Caco-2 (cell line): ENCODE measurements around the gene ACADVL. TPM values are rescaled to one million over a fixed set of nuclear protein-coding genes. Genes with fewer than 3 reads are reported as not detected.

Source experiments
- BruUV-seq: library from RNA; stranded (reverse); fragments of 400-500 nt; replicated peaks from 2 replicates; lab custom pipeline; 2021; lab: Mats Ljungman, UMichigan
- CTCF ChIA-PET: fragments of 300-600 bp; sonication (Branson Sonifier 250); formaldehyde crosslinking; loops from one replicate; lab custom pipeline; 2022; ENCODE audit warnings: antibody characterized with exemption; lab: Charles Lee
- POLR2A ChIA-PET: fragments of 300-600 bp; sonication (Branson Sonifier 250); formaldehyde crosslinking; loops from one replicate; lab custom pipeline; 2022; ENCODE audit warnings: antibody characterized with exemption; lab: Charles Lee
- DNase-seq, 2 experiments: peaks; one replicate each; pipeline versions ENCODE4 v3.0.0 to v3.0.0-alpha.2; 2020 to 2022
- H3K27me3 ChIP-seq: replicated peaks from 2 replicates; pipeline ENCODE4 v1.6.0; 2011; ENCODE audit warnings: low read length; ENCODE audit not compliant: control insufficient read depth, insufficient read depth
- H3K36me3 ChIP-seq: 2 replicates; pipeline ENCODE4 v1.5.1; 2011; ENCODE audit warnings: low read length; ENCODE audit not compliant: control insufficient read depth, insufficient read depth
- H3K4me1 ChIP-seq: fragments of 250-450 bp; sonication (Bioruptor Pico); 2 replicates; pipeline ENCODE4 v1.5.1; 2020; ENCODE audit warnings: mild to moderate bottlenecking
- H3K4me3 ChIP-seq: 2 replicates; pipeline ENCODE4 v1.5.1; 2011; ENCODE audit warnings: low read depth, mild to moderate bottlenecking, control low read depth, low read length
- H3K9me3 ChIP-seq: fragments of 250-450 bp; sonication (Bioruptor Pico); 2 replicates; pipeline ENCODE4 v1.5.1; 2020; ENCODE audit warnings: mild to moderate bottlenecking, moderate library complexity
- H3K27ac Mint-ChIP-seq: one replicate; pipeline ENCODE4 v1.8.0; 2022; ENCODE audit warnings: mixed read lengths; ENCODE audit not compliant: unreplicated experiment
- H3K27me3 Mint-ChIP-seq: one replicate; pipeline ENCODE4 v1.8.0; 2022; ENCODE audit warnings: mixed read lengths; ENCODE audit not compliant: insufficient read depth, unreplicated experiment
- H3K36me3 Mint-ChIP-seq: one replicate; pipeline ENCODE4 v1.8.0; 2022; ENCODE audit warnings: mild to moderate bottlenecking, mixed read lengths; ENCODE audit not compliant: insufficient read depth, unreplicated experiment
- H3K4me1 Mint-ChIP-seq: one replicate; pipeline ENCODE4 v1.8.0; 2022; ENCODE audit warnings: low read depth, mixed read lengths; ENCODE audit not compliant: unreplicated experiment
- H3K4me3 Mint-ChIP-seq: one replicate; pipeline ENCODE4 v1.8.0; 2022; ENCODE audit warnings: mild to moderate bottlenecking, moderate library complexity, mixed read lengths; ENCODE audit not compliant: unreplicated experiment
- H3K9me3 Mint-ChIP-seq: one replicate; pipeline ENCODE4 v1.8.0; 2022; ENCODE audit warnings: mixed read lengths; ENCODE audit not compliant: unreplicated experiment
- CTCF ChIP-seq, 2 experiments: fragments of 200-600 bp in 1 of 2; IDR thresholded peaks; 1 replicate in 1 of 2; 2 replicates in 1 of 2; pipeline versions ENCODE4 v1.5.1 to v1.8.0; 2011 to 2022; ENCODE audit warnings: antibody characterized with exemption in 1 of 2, control low read depth in 1 of 2, inconsistent platforms in 1 of 2, low read depth in 1 of 2, low read length in 1 of 2, mild to moderate bottlenecking in 1 of 2, moderate library complexity in 1 of 2; ENCODE audit not compliant: insufficient read depth in 1 of 2, severe bottlenecking in 1 of 2, unreplicated experiment in 1 of 2
- intact Hi-C: fragments of 100-400 bp; cut with micrococcal nuclease; formaldehyde crosslinking; loops from one replicate; pipeline ENCODE4 v1.10.0; 2022; ENCODE audit not compliant: unreplicated experiment
- total RNA-seq: library from RNA; stranded (reverse); gene quantifications from 2 replicates; pipeline ENCODE4 v1.2.3, GENCODE V29; 2022

The ACADVL gene
- total RNA-seq, 1 experiment from 2014 or later: 133 TPM

GRCh38 chr17:7249830-7250229 is 30.1 kb downstream of the ACADVL start:
- ChIA-PET POLR2A (no interaction called here), CTCF (no interaction called here)
- BruUV-seq: no TSS peak
- intact Hi-C loops: no loop called here
- Mint-ChIP-seq H3K9me3 (no peaks in the 10 kb centered on the region), H3K36me3 (peaks cover 54% of the 10 kb centered on the region), H3K4me1 (peaks cover 11% of the 10 kb centered on the region), H3K27ac (no peak overlapping the region), H3K27me3 (no peaks in the 10 kb centered on the region), H3K4me3 (peak overlapping the region; percentile 88)
- H3K4me1 ChIP-seq: no peaks in the 10 kb centered on the region
- H3K9me3 ChIP-seq: no peaks in the 10 kb centered on the region
- H3K36me3 ChIP-seq: no peaks in the 10 kb centered on the region
- TF ChIP-seq CTCF (IDR thresholded peaks at IDR 0.05; ENCODE audit: insufficient read depth in 1 of 2, low read depth in 1 of 2, low read length in 1 of 2, severe bottlenecking in 1 of 2, unreplicated experiment in 1 of 2): no peak
- H3K4me3 ChIP-seq: 0 out of 2 replicates have a peak overlapping the region, but pooled peaks have one; percentile 64
- H3K27me3 ChIP-seq: no peaks in the 10 kb centered on the region
- no peak for DNase-seq

- H3K4me3 ChIP-seq: peak overlapping the region; percentile 64
- ChIA-PET CTCF (interaction anchor here (1.0 kb wide), 1 partner anchor 9 kb away, joined by 3 read pairs; no protein-coding TSS in a partner anchor), POLR2A (interaction anchor here (1.0 kb wide), 1 partner anchor 9 kb away, joined by 3 read pairs; the partner anchor contains the start of gene GABARAP)
- peak overlapping the region; percentile 70 for H3K27ac Mint-ChIP-seq
- no peaks in the 10 kb centered on the region for H3K27me3 ChIP-seq
- peaks cover 57% of the 10 kb centered on the region for H3K36me3 Mint-ChIP-seq
- DNase-seq: no peak
- H3K4me3 Mint-ChIP-seq: peak overlapping the region; percentile 88
- H3K4me1 Mint-ChIP-seq: peaks cover 11% of the 10 kb centered on the region
- intact Hi-C loops: no loop called here
- BruUV-seq: no TSS peak
- no peaks in the 10 kb centered on the region for H3K36me3 ChIP-seq
- no peaks in the 10 kb centered on the region for H3K27me3 Mint-ChIP-seq
- no peak for TF ChIP-seq CTCF (IDR thresholded peaks at IDR 0.05; ENCODE audit: insufficient read depth in 1 of 2, low read depth in 1 of 2, low read length in 1 of 2, severe bottlenecking in 1 of 2, unreplicated experiment in 1 of 2)
- H3K4me1 ChIP-seq: no peaks in the 10 kb centered on the region
- no peaks in the 10 kb centered on the region for H3K9me3 ChIP-seq
- no peaks in the 10 kb centered on the region for H3K9me3 Mint-ChIP-seq
Measured at GRCh38 chr17:7250695-7251627, 31.2 kb downstream of the ACADVL start.

DNA sequence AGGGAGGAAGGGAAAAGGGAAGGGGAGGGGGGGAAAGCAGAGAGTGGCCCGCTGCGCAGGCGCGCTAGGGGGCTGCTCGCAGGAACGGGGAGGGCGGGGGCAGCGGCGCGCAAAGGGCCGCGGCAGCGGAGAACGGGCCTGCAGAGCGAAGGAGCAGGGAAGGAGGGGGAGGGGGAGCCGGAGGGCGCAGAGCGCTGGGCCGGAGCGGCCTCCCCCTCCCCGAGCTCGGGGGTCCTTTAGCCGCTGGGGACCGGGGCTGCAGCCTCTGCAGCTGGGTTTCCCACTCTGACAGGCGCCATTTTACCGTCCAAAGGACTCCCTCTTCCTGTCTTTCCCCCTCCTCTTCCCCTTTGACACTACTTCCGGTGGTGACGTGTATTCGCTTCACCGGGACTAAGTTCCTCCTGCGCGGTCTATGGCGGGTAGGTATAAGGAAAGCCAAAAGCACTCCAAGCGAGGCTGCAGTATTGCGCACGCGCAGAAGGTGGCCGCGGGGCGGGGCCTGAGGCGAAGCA is 32.0 kb downstream of the ACADVL start, which contains the start of gene CTDNEP1:
TSS of gene CTDNEP1 (minus strand) at position 74 of the 515 bp plus-strand sequence. CDS start 438 bp downstream, outside the sequence.
- Histone ChIP-seq H3K4me1 (no peaks in the 10 kb centered on the region), H3K4me3 (peak within 1 kb of the TSS; percentile 70), H3K27me3 (no peaks in the 10 kb centered on the region), H3K9me3 (no peaks in the 10 kb centered on the region), H3K36me3 (no peaks in the 10 kb centered on the region)
- ChIA-PET POLR2A (interaction anchor here (1.0 kb wide), 1 partner anchor 9 kb away, joined by 3 read pairs; the partner anchor contains the start of gene GABARAP), CTCF (interaction anchor here (1.0 kb wide), 1 partner anchor 10 kb away, joined by 3 read pairs; no protein-coding TSS in a partner anchor)
- peaks cover 59% of the 10 kb centered on the region for H3K36me3 Mint-ChIP-seq
- H3K27ac Mint-ChIP-seq: peak within 1 kb of the TSS; percentile 98
- DNase-seq: peak; percentile 94 to 96
- H3K4me3 Mint-ChIP-seq: peak within 1 kb of the TSS; percentile 88
- no peaks in the 10 kb centered on the region for H3K9me3 Mint-ChIP-seq
- BruUV-seq: no TSS peak
- no peak for TF ChIP-seq CTCF (IDR thresholded peaks at IDR 0.05; ENCODE audit: insufficient read depth in 1 of 2, low read depth in 1 of 2, low read length in 1 of 2, severe bottlenecking in 1 of 2, unreplicated experiment in 1 of 2)
- intact Hi-C loops: loop anchor here (1.0 kb wide), 1 partner anchor 12 kb away; the partner anchor contains the start of gene PHF23
- H3K4me1 Mint-ChIP-seq: peaks cover 11% of the 10 kb centered on the region
- no peaks in the 10 kb centered on the region for H3K27me3 Mint-ChIP-seq
